IMR-90 (cell line): ENCODE measurements around the gene ARHGAP23. TPM values are rescaled to one million over a fixed set of nuclear protein-coding genes. Genes with fewer than 3 reads are reported as not detected.

Experiments used
- ATAC-seq: fragments of 200-7000 bp; cut with Tn5 transposase; 2 replicates; pipeline ENCODE4 v1.9.1; 2020; ENCODE audit warnings: low read depth, mild to moderate bottlenecking, moderate library complexity
- BruUV-seq: library from RNA; stranded (reverse); fragments of 400-500 nt; replicated peaks from 2 replicates; lab custom pipeline; 2021; lab: Mats Ljungman, UMichigan
- CTCF ChIA-PET: fragments of 300-600 bp; formaldehyde crosslinking; extraction: SDS; loops from one replicate; lab custom pipeline; 2021; ENCODE audit warnings: antibody characterized with exemption; lab: Yijun Ruan, JAX
- POLR2A ChIA-PET: fragments of 300-600 bp; sonication (Branson Sonifier 250); formaldehyde crosslinking; loops from one replicate; lab custom pipeline; 2022; ENCODE audit warnings: antibody characterized with exemption; ENCODE audit not compliant: unreplicated experiment; lab: Charles Lee
- DNase-seq: peaks from one replicate; pipeline ENCODE4 v3.0.0; 2013
- H2AFZ ChIP-seq: replicated peaks from 2 replicates; pipeline ENCODE3; 2013; ENCODE audit warnings: low read length, mild to moderate bottlenecking; ENCODE audit not compliant: poor library complexity
- H2AK5ac ChIP-seq: 2 replicates; pipeline ENCODE4 v1.6.1; 2013; ENCODE audit warnings: low read depth, low read length, inconsistent platforms
- H2AK9ac ChIP-seq: replicated peaks from 2 replicates; pipeline ENCODE3; 2013; ENCODE audit warnings: mild to moderate bottlenecking, low read depth, low read length, moderate library complexity; ENCODE audit not compliant: poor library complexity
- H2BK120ac ChIP-seq: 2 replicates; pipeline ENCODE4 v1.6.1; 2013; ENCODE audit warnings: low read depth, low read length, inconsistent platforms
- H2BK15ac ChIP-seq: 3 replicates; pipeline ENCODE4 v1.6.1; 2013; ENCODE audit warnings: low read depth, low read length, inconsistent platforms
- H2BK20ac ChIP-seq: 2 replicates; pipeline ENCODE4 v1.6.1; 2013; ENCODE audit warnings: low read depth, mild to moderate bottlenecking, inconsistent platforms, low read length, moderate library complexity
- H2BK5ac ChIP-seq: 2 replicates; pipeline ENCODE4 v1.6.1; 2013; ENCODE audit warnings: mild to moderate bottlenecking, low read depth, low read length, inconsistent platforms; ENCODE audit not compliant: poor library complexity, severe bottlenecking
- H3K14ac ChIP-seq: replicated peaks from 2 replicates; pipeline ENCODE4 v1.6.1; 2013; ENCODE audit warnings: low read depth, low read length, inconsistent platforms
- H3K18ac ChIP-seq: 2 replicates; pipeline ENCODE4 v1.6.1; 2013; ENCODE audit warnings: low read depth, low read length, control low read depth
- H3K23ac ChIP-seq: 2 replicates; pipeline ENCODE4 v1.6.1; 2013; ENCODE audit warnings: low read depth, low read length, inconsistent platforms
- H3K27ac ChIP-seq: 2 replicates; pipeline ENCODE4 v1.5.1; 2013; ENCODE audit warnings: mild to moderate bottlenecking, control low read depth, low read length; ENCODE audit not compliant: insufficient read depth
- H3K27me3 ChIP-seq: 2 replicates; pipeline ENCODE4 v1.6.1; 2013; ENCODE audit warnings: low read length; ENCODE audit not compliant: control insufficient read depth, insufficient read depth
- H3K36me3 ChIP-seq: 2 replicates; pipeline ENCODE4 v1.6.1; 2013; ENCODE audit warnings: low read length, mixed read lengths; ENCODE audit not compliant: control insufficient read depth, insufficient read depth
- H3K4ac ChIP-seq: 2 replicates; pipeline ENCODE4 v1.6.1; 2013; ENCODE audit warnings: low read depth, low read length, inconsistent platforms
- H3K4me1 ChIP-seq: 2 replicates; pipeline ENCODE4 v1.6.1; 2013; ENCODE audit warnings: low read length, mixed read lengths; ENCODE audit not compliant: control insufficient read depth, insufficient read depth
- H3K4me2 ChIP-seq: 2 replicates; pipeline ENCODE4 v1.6.1; 2013; ENCODE audit warnings: low read depth, mild to moderate bottlenecking, control low read depth, low read length, moderate library complexity
- H3K4me3 ChIP-seq: 2 replicates; pipeline ENCODE4 v1.5.1; 2013; ENCODE audit warnings: low read depth, mild to moderate bottlenecking, control low read depth, low read length, moderate library complexity; ENCODE audit not compliant: insufficient read depth
- H3K56ac ChIP-seq: 2 replicates; pipeline ENCODE4 v1.6.1; 2013; ENCODE audit warnings: low read length, inconsistent platforms; ENCODE audit not compliant: insufficient read depth; ENCODE audit errors: extremely low read depth
- H3K79me1 ChIP-seq, 2 experiments: 2 replicates each; pipeline ENCODE4 v1.6.1; 2013; ENCODE audit warnings: low read length in 2 of 2, inconsistent platforms in 1 of 2, low read depth in 1 of 2
- H3K9ac ChIP-seq: 2 replicates; pipeline ENCODE4 v1.6.1; 2013; ENCODE audit warnings: low read depth, low read length, control low read depth
- H3K9me1 ChIP-seq: 2 replicates; pipeline ENCODE4 v1.6.1; 2013; ENCODE audit warnings: low read length, inconsistent platforms; ENCODE audit not compliant: insufficient read depth
- H3K9me3 ChIP-seq: 2 replicates; pipeline ENCODE4 v1.6.1; 2013; ENCODE audit warnings: low read length; ENCODE audit not compliant: control insufficient read depth, insufficient read depth
- H4K20me1 ChIP-seq: 2 replicates; pipeline ENCODE4 v1.6.1; 2013; ENCODE audit warnings: low read length, inconsistent platforms; ENCODE audit not compliant: insufficient read depth
- H4K5ac ChIP-seq: 2 replicates; pipeline ENCODE4 v1.6.1; 2013; ENCODE audit warnings: mild to moderate bottlenecking, low read depth, low read length, control low read depth
- H4K8ac ChIP-seq, 2 experiments: 2 replicates each; pipeline ENCODE4 v1.6.1; 2013; ENCODE audit warnings: low read depth in 2 of 2, low read length in 2 of 2, control low read depth in 1 of 2, inconsistent platforms in 1 of 2
- H4K91ac ChIP-seq: 2 replicates; pipeline ENCODE4 v1.6.1; 2013; ENCODE audit warnings: low read depth, low read length, inconsistent platforms; ENCODE audit not compliant: insufficient read depth
- BHLHE40 ChIP-seq: fragments of 150-350 bp; IDR thresholded peaks from 2 replicates; pipeline ENCODE4 v1.6.1; 2016; ENCODE audit warnings: mild to moderate bottlenecking, low read depth, low read length
- CEBPB ChIP-seq: IDR thresholded peaks from 2 replicates; pipeline ENCODE4 v1.6.1; 2012; ENCODE audit warnings: low read depth, low read length, improper control_type of control experiment
- CHD1 ChIP-seq: IDR thresholded peaks from 2 replicates; pipeline ENCODE4 v1.6.1; 2012; ENCODE audit warnings: low read depth, low read length, improper control_type of control experiment
- CTCF ChIP-seq: conservative IDR thresholded peaks from 2 replicates; pipeline ENCODE4 v1.5.1; 2012; ENCODE audit warnings: mild to moderate bottlenecking, low read depth, low read length, improper control_type of control experiment
- ELK1 ChIP-seq: fragments of 150-350 bp; IDR thresholded peaks from 2 replicates; pipeline ENCODE4 v1.6.1; 2016; ENCODE audit warnings: low read depth, mild to moderate bottlenecking, low read length, moderate library complexity, borderline replicate concordance
- FOS ChIP-seq: fragments of 150-350 bp; IDR thresholded peaks from 2 replicates; pipeline ENCODE4 v1.6.1; 2016; ENCODE audit warnings: low read depth, low read length
- MAFK ChIP-seq: IDR thresholded peaks from 2 replicates; pipeline ENCODE4 v1.6.1; 2012; ENCODE audit warnings: low read depth, low read length, improper control_type of control experiment
- MAZ ChIP-seq: IDR thresholded peaks from 2 replicates; pipeline ENCODE4 v1.6.1; 2012; ENCODE audit warnings: low read depth, mild to moderate bottlenecking, low read length, improper control_type of control experiment, moderate library complexity, borderline replicate concordance
- MXI1 ChIP-seq: IDR thresholded peaks from 2 replicates; pipeline ENCODE4 v1.6.1; 2012; ENCODE audit warnings: low read depth, mild to moderate bottlenecking, low read length, moderate library complexity, borderline replicate concordance
- NFE2L2 ChIP-seq: fragments of 150-350 bp; IDR thresholded peaks from 2 replicates; pipeline ENCODE4 v1.6.1; 2016; ENCODE audit warnings: low read depth, mild to moderate bottlenecking, low read length
- POLR2A ChIP-seq: IDR thresholded peaks from 2 replicates; pipeline ENCODE4 v1.6.1; 2012; ENCODE audit warnings: mild to moderate bottlenecking, low read depth, low read length
- RAD21 ChIP-seq: IDR thresholded peaks from 2 replicates; pipeline ENCODE4 v1.6.1; 2012; ENCODE audit warnings: low read length, improper control_type of control experiment
- RCOR1 ChIP-seq: IDR thresholded peaks from 2 replicates; pipeline ENCODE4 v1.6.1; 2012; ENCODE audit warnings: mild to moderate bottlenecking, low read length, improper control_type of control experiment; ENCODE audit not compliant: insufficient replicate concordance
- RFX5 ChIP-seq: IDR thresholded peaks from 2 replicates; pipeline ENCODE4 v1.8.0; 2012; ENCODE audit warnings: low read depth, mild to moderate bottlenecking, low read length, moderate library complexity
- SMC3 ChIP-seq: fragments of 150-350 bp; IDR thresholded peaks from 2 replicates; pipeline ENCODE4 v1.6.1; 2016; ENCODE audit warnings: low read depth, mild to moderate bottlenecking, antibody characterized with exemption, low read length, moderate library complexity
- WGBS, 2 experiments: methylation state at CpG; one replicate each; pipeline versions ENCODE4 v1.1.5 to v1.1.7; 2013; ENCODE audit warnings: missing lambda C conversion rate in 2 of 2; ENCODE audit not compliant: insufficient read length in 1 of 2; ENCODE audit errors: extremely low coverage in 2 of 2; 5-methylcytosine and 5-hydroxymethylcytosine counted together
- dilution Hi-C: fragments of 300-500 bp; cut with HindIII; formaldehyde crosslinking; loops from one replicate; pipeline ENCODE4 v1.14.3; 2018; ENCODE audit warnings: low sequenced_read_pairs; ENCODE audit not compliant: unreplicated experiment
- in situ Hi-C: fragments of 300-500 bp; cut with MboI; formaldehyde crosslinking; loops from 3 replicates; pipeline ENCODE4 v1.14.3; 2019; ENCODE audit warnings: low sequenced_read_pairs, inconsistent platforms, mixed read lengths
- intact Hi-C: fragments of 100-400 bp; cut with micrococcal nuclease; formaldehyde crosslinking; loops from 2 replicates; pipeline ENCODE4 v1.10.0; 2022
- polyA plus RNA-seq, 3 experiments: library from polyadenylated mRNA; depleted of rRNA; stranded (reverse); fragments of >200 nt; gene quantifications; 2 replicates each; pipeline ENCODE4 v1.2.3, GENCODE V29; 2012; ENCODE audit warnings: low replicate concordance in 1 of 3
- total RNA-seq: library from RNA; depleted of rRNA; stranded (reverse); fragments of >200 nt; gene quantifications from 2 replicates; pipeline ENCODE4 v1.2.3, GENCODE V29; 2012
- TF ChIP-seq, protein P1 (sequence below): fragments of 150-350 bp; IDR thresholded peaks from 2 replicates; pipeline ENCODE4 v1.6.1; 2017; ENCODE audit warnings: mild to moderate bottlenecking, antibody characterized with exemption, low read length, low read depth

ARHGAP23 gene
- total and polyA plus RNA-seq, 2 of the 4 experiments (the other 2 are of a cell fraction) = 9.3 to 43.3 TPM

GRCh38 chr17:38425031-38425430, 3.2 kb upstream of the ARHGAP23 start:
- no peak overlapping the region for H4K5ac ChIP-seq
- peaks cover 12% of the 10 kb centered on the region for H4K20me1 ChIP-seq
- in situ Hi-C loops = no loop called here
- H4K8ac ChIP-seq = peak overlapping the region; percentile 70 to 88; a peak in 2 of 4 replicates
- WGBS, 2 experiments = 92% methylated on average over 6 of the region's 13 CpGs; no CpG with 5 or more reads in 1 of the 2 experiments
- H3K27me3 ChIP-seq = no peaks in the 10 kb centered on the region; the same call in 1 of the 2 replicates
- H3K4ac ChIP-seq = peak overlapping the region; percentile 91; the same call in 1 of the 2 replicates
- ATAC-seq = no peak
- intact Hi-C loops = no loop called here
- H3K27ac ChIP-seq = no peak overlapping the region
- H3K9me1 ChIP-seq = peaks cover 18% of the 10 kb centered on the region; the same call in 1 of the 2 replicates
- ChIA-PET CTCF (no interaction called here), POLR2A (no interaction called here)
- no peak for DNase-seq
- H4K91ac ChIP-seq = no peak overlapping the region
- no peaks in the 10 kb centered on the region for H3K36me3 ChIP-seq
- H3K14ac ChIP-seq = 0 out of 2 replicates have a peak overlapping the region, but pooled peaks have one; percentile 86
- H2AK5ac ChIP-seq = peak overlapping the region; percentile 75
- no peak overlapping the region for H3K18ac ChIP-seq
- H3K4me1 ChIP-seq = peaks cover 33% of the 10 kb centered on the region
- H3K4me2 ChIP-seq = no peak overlapping the region
- no peak overlapping the region for H3K23ac ChIP-seq
- peaks cover 9 to 31% of the 10 kb centered on the region in 2 experiments for H3K79me1 ChIP-seq
- no peak for TF ChIP-seq MXI1
- TF ChIP-seq MAZ = no peak
- no peak for TF ChIP-seq RAD21
- TF ChIP-seq, protein P1, sequence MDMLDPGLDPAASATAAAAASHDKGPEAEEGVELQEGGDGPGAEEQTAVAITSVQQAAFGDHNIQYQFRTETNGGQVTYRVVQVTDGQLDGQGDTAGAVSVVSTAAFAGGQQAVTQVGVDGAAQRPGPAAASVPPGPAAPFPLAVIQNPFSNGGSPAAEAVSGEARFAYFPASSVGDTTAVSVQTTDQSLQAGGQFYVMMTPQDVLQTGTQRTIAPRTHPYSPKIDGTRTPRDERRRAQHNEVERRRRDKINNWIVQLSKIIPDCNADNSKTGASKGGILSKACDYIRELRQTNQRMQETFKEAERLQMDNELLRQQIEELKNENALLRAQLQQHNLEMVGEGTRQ = no peak
- TF ChIP-seq FOS = no peak
- no peak for TF ChIP-seq POLR2A
- TF ChIP-seq SMC3 = no peak
- no peak for TF ChIP-seq RCOR1
- no peak for TF ChIP-seq RFX5
- TF ChIP-seq CHD1 = no peak
- TF ChIP-seq CEBPB = no peak
- no peak for TF ChIP-seq BHLHE40
- TF ChIP-seq MAFK = no peak
- TF ChIP-seq ELK1 = no peak
- TF ChIP-seq NFE2L2 = no peak
- TF ChIP-seq CTCF = no peak
- H3K9me3 ChIP-seq = no peaks in the 10 kb centered on the region
- H2BK20ac ChIP-seq = 0 out of 2 replicates have a peak overlapping the region, but pooled peaks have one; percentile 15
- 0 out of 2 replicates have a peak overlapping the region, but pooled peaks have one; percentile 81 for H2BK120ac ChIP-seq
- H2BK5ac ChIP-seq = no peak overlapping the region
- H2AFZ ChIP-seq = peak overlapping the region; percentile 89
- H3K56ac ChIP-seq = no peak overlapping the region
- H2BK15ac ChIP-seq = no peak overlapping the region
- H2AK9ac ChIP-seq = peak overlapping the region; percentile 97
- no TSS peak for BruUV-seq
- no peak overlapping the region for H3K4me3 ChIP-seq
- no peak overlapping the region for H3K9ac ChIP-seq
- dilution Hi-C loops = no loop called here
